Muscle of back (tissue), 11 donors: ENCODE results near the gene OCEL1. TPM values are rescaled to one million over a fixed set of nuclear protein-coding genes. Genes with fewer than 3 reads are reported as not detected.

Source experiments
- DNase-seq, 3 donors: peaks; one replicate each; pipeline versions ENCODE4 v3.0.0 to v3.0.0-alpha.2; 2013
- polyA plus RNA-seq, 10 donors: library from polyadenylated mRNA; unstranded; fragments of 120-200 nt; gene quantifications; one replicate each; pipeline ENCODE4 v1.2.1, GENCODE V29; 2013; ENCODE audit not compliant: insufficient read length in 10 of 10

OCEL1 gene
- polyA plus RNA-seq, 10 donors = 5.9 to 10.4 (median 8.8) TPM

- DNase-seq = no peak
These were observed 12.0 kb downstream of the OCEL1 start for GRCh38 chr19:17237747-17238706.

GRCh38 chr19:17240062-17240752 is 14.2 kb downstream of the OCEL1 start:
- no peak for DNase-seq

- no peak for DNase-seq
These were observed 14.9 kb downstream of the OCEL1 start for GRCh38 chr19:17240826-17241399.

- no peak for DNase-seq
These were observed 16.6 kb downstream of the OCEL1 start for GRCh38 chr19:17242431-17243208.

- no peak for DNase-seq
These were observed 17.3 kb downstream of the OCEL1 start for GRCh38 chr19:17243211-17243829.

- peak in 2 of 3 donors; percentile 35 to 64 for DNase-seq
These were observed 18.0 kb downstream of the OCEL1 start for GRCh38 chr19:17243830-17244617.

GRCh38 chr19:17244618-17245534 is 18.9 kb downstream of the OCEL1 start:
- peak in 2 of 3 donors; percentile 29 to 58 for DNase-seq

GRCh38 chr19:17245535-17245984 is 19.5 kb downstream of the OCEL1 start, which contains the start of gene NR2F6:
NR2F6 (minus strand) TSS chr19:17245919; CDS start chr19:17245220, 699 bp downstream.
- DNase-seq = no peak

GRCh38 chr19:17246681-17247425 is 20.8 kb downstream of the OCEL1 start:
- peak; percentile 28 to 93 (median 50) for DNase-seq

- DNase-seq = no peak
These were observed 22.2 kb downstream of the OCEL1 start for GRCh38 chr19:17248011-17248776.

- no peak for DNase-seq
These were observed 24.0 kb downstream of the OCEL1 start for GRCh38 chr19:17249887-17250548.

- DNase-seq = no peak
These were observed 28.6 kb downstream of the OCEL1 start for GRCh38 chr19:17254636-17255035.

- no peak for DNase-seq
These were observed 29.2 kb downstream of the OCEL1 start for GRCh38 chr19:17255150-17255621.

- DNase-seq = no peak
These were observed 30.1 kb downstream of the OCEL1 start for GRCh38 chr19:17256130-17256529.

GRCh38 chr19:17259118-17259780 is 33.2 kb downstream of the OCEL1 start:
- DNase-seq = peak in 1 of 3 donors; percentile 24

GRCh38 chr19:17259934-17260333 is 33.9 kb downstream of the OCEL1 start:
- no peak for DNase-seq
